ENCODE results near the gene BBC3.

Gene BBC3

GRCh38 chr19:47243364-47243775 is 12.4 kb upstream of the BBC3 start:
- no peaks in the 10 kb centered on the region for H3K36me3 ChIP-seq
- DNase-seq: no peak
- H3K4me3 ChIP-seq (ENCODE audit: low read depth, low read length): peak overlapping the region; percentile 18; the same call in 1 of the 2 replicates
- peaks cover 10% of the 10 kb centered on the region for H3K27me3 ChIP-seq (ENCODE audit: insufficient read depth, low read depth, severe bottlenecking)
- no peaks in the 10 kb centered on the region for H3K9me3 ChIP-seq (ENCODE audit: severe bottlenecking)
- H3K27ac ChIP-seq: no peak overlapping the region
- TF ChIP-seq CTCF (IDR thresholded peaks at IDR 0.05; ENCODE audit: low read depth, low read length): no peak

GRCh38 chr19:47241919-47242577 is 11.0 kb upstream of the BBC3 start:
- Histone ChIP-seq H3K27ac (no peak overlapping the region), H3K36me3 (no peaks in the 10 kb centered on the region), H3K27me3 (ENCODE audit: insufficient read depth, low read depth, severe bottlenecking) (peaks cover 10% of the 10 kb centered on the region), H3K9me3 (ENCODE audit: severe bottlenecking) (no peaks in the 10 kb centered on the region), H3K4me3 (ENCODE audit: low read depth, low read length) (no peak overlapping the region)
- no peak for DNase-seq
- TF ChIP-seq CTCF (IDR thresholded peaks at IDR 0.05; ENCODE audit: low read depth, low read length): no peak

GRCh38 chr19:47240996-47241918 is 10.3 kb upstream of the BBC3 start:
- no peaks in the 10 kb centered on the region for H3K36me3 ChIP-seq
- 0 out of 2 replicates have a peak overlapping the region, but pooled peaks have one; percentile 25 for H3K27ac ChIP-seq
- peaks cover 10% of the 10 kb centered on the region for H3K27me3 ChIP-seq (ENCODE audit: insufficient read depth, low read depth, severe bottlenecking)
- H3K4me3 ChIP-seq (ENCODE audit: low read depth, low read length): no peak overlapping the region
- no peaks in the 10 kb centered on the region for H3K9me3 ChIP-seq (ENCODE audit: severe bottlenecking)
- TF ChIP-seq CTCF (IDR thresholded peaks at IDR 0.05; ENCODE audit: low read depth, low read length): no peak
- peak; percentile 86 for DNase-seq

- peaks cover 10% of the 10 kb centered on the region for H3K27me3 ChIP-seq (ENCODE audit: insufficient read depth, low read depth, severe bottlenecking)
- DNase-seq: no peak
- H3K9me3 ChIP-seq (ENCODE audit: severe bottlenecking): no peaks in the 10 kb centered on the region
- 0 out of 2 replicates have a peak overlapping the region, but pooled peaks have one; percentile 25 for H3K27ac ChIP-seq
- H3K4me3 ChIP-seq (ENCODE audit: low read depth, low read length): no peak overlapping the region
- H3K36me3 ChIP-seq: no peaks in the 10 kb centered on the region
- TF ChIP-seq CTCF (IDR thresholded peaks at IDR 0.05; ENCODE audit: low read depth, low read length): no peak
Measured at GRCh38 chr19:47240556-47240955, 9.6 kb upstream of the BBC3 start.

- DNase-seq: peak; percentile 50
- Histone ChIP-seq H3K36me3 (no peaks in the 10 kb centered on the region), H3K27ac (no peak overlapping the region), H3K4me3 (ENCODE audit: low read depth, low read length) (peak overlapping the region; percentile 27), H3K27me3 (ENCODE audit: insufficient read depth, low read depth, severe bottlenecking) (peaks cover 10% of the 10 kb centered on the region), H3K9me3 (ENCODE audit: severe bottlenecking) (no peaks in the 10 kb centered on the region)
- TF ChIP-seq CTCF (IDR thresholded peaks at IDR 0.05; ENCODE audit: low read depth, low read length): no peak
Measured at GRCh38 chr19:47239610-47240296, 8.8 kb upstream of the BBC3 start.

All from WERI-Rb-1 (cell line).